A673 (cell line): ENCODE data around the gene ENPP5.

Source experiments
- CTCF ChIP-seq: fragments of 300-800, 200-600 bp; sonication (generic); conservative IDR thresholded peaks from 2 replicates; pipeline ENCODE4 v1.5.1; 2017; ENCODE audit warnings: low read depth, mild to moderate bottlenecking, antibody characterized with exemption, low read length, moderate library complexity, mixed read lengths
- EZH2 ChIP-seq: fragments of 200-600 bp; sonication (generic); IDR thresholded peaks from 2 replicates; pipeline ENCODE4 v1.6.1; 2017; ENCODE audit warnings: borderline replicate concordance, low read depth, mild to moderate bottlenecking, mixed read lengths, antibody characterized with exemption, low read length; ENCODE audit not compliant: poor library complexity, severe bottlenecking

GRCh38 chr6:46219661-46220060 is 48.9 kb upstream of the ENPP5 start:
- TF ChIP-seq CTCF (no peak), EZH2 (no peak)
